ENCODE data around the gene VPS37B. TPM values are rescaled to one million over a fixed set of nuclear protein-coding genes. Genes with fewer than 3 reads are reported as not detected.
A peak's percentile ranks its signal among the peaks of the same experiment; 100 is the strongest.

VPS37B gene
- total and polyA plus RNA-seq, 2 donors (not counting 1 experiment from before 2014, with no cell fraction given) = 10.7 to 25.6 TPM

- Histone ChIP-seq H3K4me3 (replicated peaks in 1 of 4; ENCODE audit: control extremely low read depth in 1 of 4, insufficient read depth in 1 of 4, low read depth in 3 of 4, low read length in 4 of 4) (no peak overlapping the region), H3K36me3 (ENCODE audit: control insufficient read depth, insufficient read depth, low read length) (no peaks in the 10 kb centered on the region), H4K20me1 (ENCODE audit: control insufficient read depth, extremely low read depth, insufficient read depth, low read length) (no peaks in the 10 kb centered on the region), H3K9ac (ENCODE audit: insufficient read depth, low read length) (no peak overlapping the region), H3K4me1 (ENCODE audit: control insufficient read depth, extremely low read depth, insufficient read depth, low read length) (peaks cover 23% of the 10 kb centered on the region), H3K4me2 (ENCODE audit: extremely low read depth, insufficient read depth, low read length) (no peak overlapping the region), H3K79me2 (ENCODE audit: control insufficient read depth, insufficient read depth, low read length) (peaks cover 88% of the 10 kb centered on the region), H3K27ac (ENCODE audit: insufficient read depth, low read length) (no peak overlapping the region), H3K9me3 (ENCODE audit: control insufficient read depth, insufficient read depth, low read depth, low read length) (no peaks in the 10 kb centered on the region), H3K27me3 (ENCODE audit: control insufficient read depth, insufficient read depth, low read length) (no peaks in the 10 kb centered on the region), H2AFZ (ENCODE audit: low read length) (no peak overlapping the region)
- TF ChIP-seq CTCF (conservative IDR thresholded peaks at IDR 0.05 in 1 of 2, IDR thresholded peaks at IDR 0.05 in 1 of 2; ENCODE audit: low read depth in 1 of 2, low read length in 2 of 2) (no peak), EZH2 (IDR thresholded peaks at IDR 0.05; ENCODE audit: low read length, missing control alignments) (no peak)
- DNase-seq (ENCODE audit: low read depth in 2 of 2) = no peak
These were observed 6.0 kb downstream of the VPS37B start for GRCh38 chr12:122889761-122890520.

- Histone ChIP-seq H3K9me3 (ENCODE audit: control insufficient read depth, insufficient read depth, low read depth, low read length) (no peaks in the 10 kb centered on the region), H3K27me3 (ENCODE audit: control insufficient read depth, insufficient read depth, low read length) (no peaks in the 10 kb centered on the region), H3K4me3 (replicated peaks in 1 of 4; ENCODE audit: control extremely low read depth in 1 of 4, insufficient read depth in 1 of 4, low read depth in 3 of 4, low read length in 4 of 4) (no peak overlapping the region), H2AFZ (ENCODE audit: low read length) (no peak overlapping the region), H3K4me1 (ENCODE audit: control insufficient read depth, extremely low read depth, insufficient read depth, low read length) (peaks cover 22% of the 10 kb centered on the region), H3K36me3 (ENCODE audit: control insufficient read depth, insufficient read depth, low read length) (no peaks in the 10 kb centered on the region), H3K27ac (ENCODE audit: insufficient read depth, low read length) (peak overlapping the region; percentile 73), H3K4me2 (ENCODE audit: extremely low read depth, insufficient read depth, low read length) (peak overlapping the region; percentile 44), H3K9ac (ENCODE audit: insufficient read depth, low read length) (no peak overlapping the region), H4K20me1 (ENCODE audit: control insufficient read depth, extremely low read depth, insufficient read depth, low read length) (no peaks in the 10 kb centered on the region), H3K79me2 (ENCODE audit: control insufficient read depth, insufficient read depth, low read length) (peaks cover 86% of the 10 kb centered on the region)
- TF ChIP-seq CTCF (conservative IDR thresholded peaks at IDR 0.05 in 1 of 2, IDR thresholded peaks at IDR 0.05 in 1 of 2; ENCODE audit: low read depth in 1 of 2, low read length in 2 of 2) (no peak), EZH2 (IDR thresholded peaks at IDR 0.05; ENCODE audit: low read length, missing control alignments) (no peak)
- DNase-seq (ENCODE audit: low read depth in 2 of 2) = peak; percentile 57 to 82
These were observed 7.6 kb downstream of the VPS37B start for GRCh38 chr12:122888232-122888752.

DNA sequence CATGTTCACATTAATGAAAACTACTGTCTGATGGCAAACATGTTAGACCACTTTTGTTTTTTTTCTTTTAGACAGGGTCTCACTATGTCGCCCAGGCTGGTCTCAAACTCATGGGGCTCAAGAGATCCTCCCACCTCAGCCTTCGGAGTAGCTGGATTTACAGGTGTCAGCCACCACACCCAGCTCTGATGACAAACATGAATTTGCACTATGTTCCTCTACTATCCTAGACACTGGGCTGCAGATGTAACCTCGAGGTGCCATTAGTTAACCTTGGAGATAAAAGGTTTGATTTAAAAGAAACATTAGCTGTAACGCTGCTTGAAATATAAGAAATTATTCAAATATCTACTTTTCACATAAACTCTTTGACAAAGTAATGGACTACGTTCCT lies 8.1 kb downstream of the VPS37B start:
- Histone ChIP-seq H4K20me1 (ENCODE audit: control insufficient read depth, extremely low read depth, insufficient read depth, low read length) (no peaks in the 10 kb centered on the region), H3K4me1 (ENCODE audit: control insufficient read depth, extremely low read depth, insufficient read depth, low read length) (peaks cover 21% of the 10 kb centered on the region), H3K9me3 (ENCODE audit: control insufficient read depth, insufficient read depth, low read depth, low read length) (no peaks in the 10 kb centered on the region), H3K27me3 (ENCODE audit: control insufficient read depth, insufficient read depth, low read length) (no peaks in the 10 kb centered on the region), H3K9ac (ENCODE audit: insufficient read depth, low read length) (no peak overlapping the region), H3K36me3 (ENCODE audit: control insufficient read depth, insufficient read depth, low read length) (no peaks in the 10 kb centered on the region), H3K4me2 (ENCODE audit: extremely low read depth, insufficient read depth, low read length) (no peak overlapping the region), H3K79me2 (ENCODE audit: control insufficient read depth, insufficient read depth, low read length) (peaks cover 86% of the 10 kb centered on the region), H2AFZ (ENCODE audit: low read length) (no peak overlapping the region), H3K27ac (ENCODE audit: insufficient read depth, low read length) (no peak overlapping the region), H3K4me3 (replicated peaks in 1 of 4; ENCODE audit: control extremely low read depth in 1 of 4, insufficient read depth in 1 of 4, low read depth in 3 of 4, low read length in 4 of 4) (no peak overlapping the region)
- no peak for DNase-seq (ENCODE audit: low read depth in 2 of 2)
- TF ChIP-seq CTCF (conservative IDR thresholded peaks at IDR 0.05 in 1 of 2, IDR thresholded peaks at IDR 0.05 in 1 of 2; ENCODE audit: low read depth in 1 of 2, low read length in 2 of 2) (no peak), EZH2 (IDR thresholded peaks at IDR 0.05; ENCODE audit: low read length, missing control alignments) (no peak)
